Measurements from ENCODE around the gene ZNF598. TPM values are rescaled to one million over a fixed set of nuclear protein-coding genes. Genes with fewer than 3 reads are reported as not detected.

The ZNF598 gene
- total and polyA plus RNA-seq, 10 of the 15 experiments (the other 5 are each of a cell fraction or from before 2014, with no cell fraction given): 0.08 to 74.0 (median 14.4) TPM

DNA sequence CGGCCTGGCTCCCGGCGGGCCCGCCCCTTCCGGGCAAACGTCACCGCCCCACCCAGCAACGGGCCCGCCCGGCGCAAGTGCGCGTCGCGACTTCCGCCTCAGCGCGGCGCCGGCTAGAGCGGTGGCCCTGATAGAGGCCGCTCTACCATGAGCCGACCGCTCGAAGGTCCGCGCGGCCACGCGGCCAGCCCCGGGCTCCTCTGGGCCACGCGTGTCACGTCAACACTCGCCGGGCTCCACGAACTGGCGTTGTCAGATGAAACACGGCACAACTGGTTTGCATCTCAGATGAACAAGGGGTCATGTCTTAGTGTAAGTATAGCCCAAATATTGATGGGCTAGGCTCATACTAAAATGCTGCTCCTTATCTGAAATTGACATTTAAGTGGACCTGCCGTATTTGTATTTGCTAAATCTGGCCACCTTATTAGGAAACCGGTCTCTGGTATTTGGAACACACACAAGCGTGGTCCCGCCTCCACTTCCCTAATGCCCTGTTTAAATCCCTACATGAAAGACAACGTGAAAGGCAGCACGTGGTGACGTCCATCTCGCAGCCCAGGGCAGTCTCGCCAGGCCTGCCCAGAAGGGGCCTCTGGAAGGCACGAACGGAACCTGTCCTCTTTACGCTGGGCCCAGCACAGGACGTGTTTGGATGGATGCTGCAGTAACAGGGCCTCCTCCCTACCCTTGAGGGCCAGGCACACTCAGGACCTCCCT is at the start of gene ZNF598 (continued):
- TF ChIP-seq, protein P1, sequence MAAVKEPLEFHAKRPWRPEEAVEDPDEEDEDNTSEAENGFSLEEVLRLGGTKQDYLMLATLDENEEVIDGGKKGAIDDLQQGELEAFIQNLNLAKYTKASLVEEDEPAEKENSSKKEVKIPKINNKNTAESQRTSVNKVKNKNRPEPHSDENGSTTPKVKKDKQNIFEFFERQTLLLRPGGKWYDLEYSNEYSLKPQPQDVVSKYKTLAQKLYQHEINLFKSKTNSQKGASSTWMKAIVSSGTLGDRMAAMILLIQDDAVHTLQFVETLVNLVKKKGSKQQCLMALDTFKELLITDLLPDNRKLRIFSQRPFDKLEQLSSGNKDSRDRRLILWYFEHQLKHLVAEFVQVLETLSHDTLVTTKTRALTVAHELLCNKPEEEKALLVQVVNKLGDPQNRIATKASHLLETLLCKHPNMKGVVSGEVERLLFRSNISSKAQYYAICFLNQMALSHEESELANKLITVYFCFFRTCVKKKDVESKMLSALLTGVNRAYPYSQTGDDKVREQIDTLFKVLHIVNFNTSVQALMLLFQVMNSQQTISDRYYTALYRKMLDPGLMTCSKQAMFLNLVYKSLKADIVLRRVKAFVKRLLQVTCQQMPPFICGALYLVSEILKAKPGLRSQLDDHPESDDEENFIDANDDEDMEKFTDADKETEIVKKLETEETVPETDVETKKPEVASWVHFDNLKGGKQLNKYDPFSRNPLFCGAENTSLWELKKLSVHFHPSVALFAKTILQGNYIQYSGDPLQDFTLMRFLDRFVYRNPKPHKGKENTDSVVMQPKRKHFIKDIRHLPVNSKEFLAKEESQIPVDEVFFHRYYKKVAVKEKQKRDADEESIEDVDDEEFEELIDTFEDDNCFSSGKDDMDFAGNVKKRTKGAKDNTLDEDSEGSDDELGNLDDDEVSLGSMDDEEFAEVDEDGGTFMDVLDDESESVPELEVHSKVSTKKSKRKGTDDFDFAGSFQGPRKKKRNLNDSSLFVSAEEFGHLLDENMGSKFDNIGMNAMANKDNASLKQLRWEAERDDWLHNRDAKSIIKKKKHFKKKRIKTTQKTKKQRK (IDR thresholded peaks at IDR 0.05; ENCODE audit: low read depth, low read length): no peak
- TF ChIP-seq RFX5 (IDR thresholded peaks at IDR 0.05; ENCODE audit: low read depth, low read length) (no peak), NR2F1 (conservative IDR thresholded peaks at IDR 0.05) (peak; percentile 68), CBX5 (IDR thresholded peaks at IDR 0.05; ENCODE audit: low read depth) (no peak), JUNB (IDR thresholded peaks at IDR 0.05) (no peak), POLR2AphosphoS2 (IDR thresholded peaks at IDR 0.05; ENCODE audit: low read depth, low read length) (peak; percentile 89), POLR2A (IDR thresholded peaks at IDR 0.05; ENCODE audit: low read depth, low read length) (peak; percentile 94), PAX5 (IDR thresholded peaks at IDR 0.05; ENCODE audit: borderline replicate concordance, low read depth, low read length) (no peak), SP1 (IDR thresholded peaks at IDR 0.05; ENCODE audit: low read depth, low read length) (no peak), MEF2A (IDR thresholded peaks at IDR 0.05; ENCODE audit: insufficient read depth, low read depth, low read length) (no peak), MYC (IDR thresholded peaks at IDR 0.05; ENCODE audit: insufficient read depth, insufficient read length, insufficient replicate concordance, low read length, severe bottlenecking) (peak; percentile 81), ZNF274 (IDR thresholded peaks at IDR 0.05; ENCODE audit: insufficient read depth, insufficient read length) (no peak), NBN (IDR thresholded peaks at IDR 0.05) (peak; percentile 75; the same call in 1 of the 2 replicates), TBL1XR1 (IDR thresholded peaks at IDR 0.05; ENCODE audit: low read depth, low read length) (no peak), FOXM1 (IDR thresholded peaks at IDR 0.05; ENCODE audit: low read depth, low read length) (no peak), RAD21 (IDR thresholded peaks at IDR 0.05; ENCODE audit: insufficient read depth, low read depth, low read length) (no peak), YBX1 (IDR thresholded peaks at IDR 0.05) (no peak), CHD2 (IDR thresholded peaks at IDR 0.05; ENCODE audit: borderline replicate concordance, low read depth, low read length) (no peak), PAX8 (IDR thresholded peaks at IDR 0.05) (no peak), ETV6 (conservative IDR thresholded peaks at IDR 0.05 in 1 of 2, IDR thresholded peaks at IDR 0.05 in 1 of 2; ENCODE audit: borderline replicate concordance in 1 of 2, low read depth in 1 of 2) (no peak)
- TF ChIP-seq, protein P2, sequence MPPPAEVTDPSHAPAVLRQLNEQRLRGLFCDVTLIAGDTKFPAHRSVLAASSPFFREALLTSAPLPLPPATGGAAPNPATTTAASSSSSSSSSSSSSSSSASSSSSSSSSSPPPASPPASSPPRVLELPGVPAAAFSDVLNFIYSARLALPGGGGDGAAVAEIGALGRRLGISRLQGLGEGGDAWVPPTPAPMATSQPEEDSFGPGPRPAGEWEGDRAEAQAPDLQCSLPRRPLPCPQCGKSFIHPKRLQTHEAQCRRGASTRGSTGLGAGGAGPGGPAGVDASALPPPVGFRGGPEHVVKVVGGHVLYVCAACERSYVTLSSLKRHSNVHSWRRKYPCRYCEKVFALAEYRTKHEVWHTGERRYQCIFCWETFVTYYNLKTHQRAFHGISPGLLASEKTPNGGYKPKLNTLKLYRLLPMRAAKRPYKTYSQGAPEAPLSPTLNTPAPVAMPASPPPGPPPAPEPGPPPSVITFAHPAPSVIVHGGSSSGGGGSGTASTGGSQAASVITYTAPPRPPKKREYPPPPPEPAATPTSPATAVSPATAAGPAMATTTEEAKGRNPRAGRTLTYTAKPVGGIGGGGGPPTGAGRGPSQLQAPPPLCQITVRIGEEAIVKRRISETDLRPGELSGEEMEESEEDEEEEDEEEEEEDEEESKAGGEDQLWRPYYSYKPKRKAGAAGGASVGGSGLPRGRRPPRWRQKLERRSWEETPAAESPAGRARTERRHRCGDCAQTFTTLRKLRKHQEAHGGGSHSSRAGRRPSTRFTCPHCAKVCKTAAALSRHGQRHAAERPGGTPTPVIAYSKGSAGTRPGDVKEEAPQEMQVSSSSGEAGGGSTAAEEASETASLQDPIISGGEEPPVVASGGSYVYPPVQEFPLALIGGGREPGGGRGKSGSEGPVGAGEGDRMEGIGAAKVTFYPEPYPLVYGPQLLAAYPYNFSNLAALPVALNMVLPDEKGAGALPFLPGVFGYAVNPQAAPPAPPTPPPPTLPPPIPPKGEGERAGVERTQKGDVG (CRISPR knock-in tag; IDR thresholded peaks at IDR 0.05): no peak
- TF ChIP-seq, protein P3, sequence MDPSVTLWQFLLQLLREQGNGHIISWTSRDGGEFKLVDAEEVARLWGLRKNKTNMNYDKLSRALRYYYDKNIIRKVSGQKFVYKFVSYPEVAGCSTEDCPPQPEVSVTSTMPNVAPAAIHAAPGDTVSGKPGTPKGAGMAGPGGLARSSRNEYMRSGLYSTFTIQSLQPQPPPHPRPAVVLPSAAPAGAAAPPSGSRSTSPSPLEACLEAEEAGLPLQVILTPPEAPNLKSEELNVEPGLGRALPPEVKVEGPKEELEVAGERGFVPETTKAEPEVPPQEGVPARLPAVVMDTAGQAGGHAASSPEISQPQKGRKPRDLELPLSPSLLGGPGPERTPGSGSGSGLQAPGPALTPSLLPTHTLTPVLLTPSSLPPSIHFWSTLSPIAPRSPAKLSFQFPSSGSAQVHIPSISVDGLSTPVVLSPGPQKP (IDR thresholded peaks at IDR 0.05; ENCODE audit: low read depth, low read length): peak; percentile 74
- TF ChIP-seq, protein P4, sequence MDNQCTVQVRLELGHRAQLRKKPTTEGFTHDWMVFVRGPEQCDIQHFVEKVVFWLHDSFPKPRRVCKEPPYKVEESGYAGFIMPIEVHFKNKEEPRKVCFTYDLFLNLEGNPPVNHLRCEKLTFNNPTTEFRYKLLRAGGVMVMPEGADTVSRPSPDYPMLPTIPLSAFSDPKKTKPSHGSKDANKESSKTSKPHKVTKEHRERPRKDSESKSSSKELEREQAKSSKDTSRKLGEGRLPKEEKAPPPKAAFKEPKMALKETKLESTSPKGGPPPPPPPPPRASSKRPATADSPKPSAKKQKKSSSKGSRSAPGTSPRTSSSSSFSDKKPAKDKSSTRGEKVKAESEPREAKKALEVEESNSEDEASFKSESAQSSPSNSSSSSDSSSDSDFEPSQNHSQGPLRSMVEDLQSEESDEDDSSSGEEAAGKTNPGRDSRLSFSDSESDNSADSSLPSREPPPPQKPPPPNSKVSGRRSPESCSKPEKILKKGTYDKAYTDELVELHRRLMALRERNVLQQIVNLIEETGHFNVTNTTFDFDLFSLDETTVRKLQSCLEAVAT (IDR thresholded peaks at IDR 0.05): no peak; the same call in 1 of the 2 replicates
